Mucosa of descending colon (tissue), 3 donors: ENCODE data around the gene CDK5RAP2. TPM values are rescaled to one million over a fixed set of nuclear protein-coding genes. Genes with fewer than 3 reads are reported as not detected.
"Not testable (repeated sequence)": the region's sequence is repeated elsewhere in the genome, so short reads cannot be mapped to it uniquely, and the experiment has no call there.

Experiments
- ATAC-seq: fragments of 200-7000 bp; cut with Tn5 transposase; one replicate; pipeline ENCODE4 v1.9.1; 2020; ENCODE audit warnings: mild to moderate bottlenecking, moderate library complexity
- DNase-seq, 3 donors: peaks; one replicate each; pipeline ENCODE4 v3.0.0-alpha.2; 2020
- H3K36me3 ChIP-seq: fragments of 200-600 bp; one replicate; pipeline ENCODE4 v1.8.0; 2021; ENCODE audit warnings: low read depth, mild to moderate bottlenecking
- H3K4me1 ChIP-seq: fragments of 200-600 bp; one replicate; pipeline ENCODE4 v1.8.0; 2021; ENCODE audit warnings: low read depth, mild to moderate bottlenecking
- H3K4me3 ChIP-seq: fragments of 200-600 bp; one replicate; pipeline ENCODE4 v1.8.0; 2021; ENCODE audit warnings: mild to moderate bottlenecking
- H3K9me3 ChIP-seq: fragments of 200-600 bp; one replicate; pipeline ENCODE4 v1.8.0; 2021; ENCODE audit warnings: mild to moderate bottlenecking
- intact Hi-C, 2 donors: fragments of 100-400 bp; cut with DNase I in 1 of 2; cut with micrococcal nuclease in 1 of 2; formaldehyde crosslinking; loops; one replicate each; pipeline versions ENCODE4 v1.11.0 to v1.11.1; 2022; cut with DNase I, micrococcal nuclease
- total RNA-seq, 3 donors: library from RNA; stranded (reverse); fragmentation: NEBNext Ultra II Directional in 2 of 3; extraction: Animal tissue kit (Norgen Biotek cat#: 25700) in 2 of 3; gene quantifications; one replicate each; pipeline versions ENCODE4 v1.2.1 to v1.2.4, GENCODE V29; 2021 to 2023
- TF ChIP-seq, protein P1 (sequence below): fragments of 200-600 bp; IDR thresholded peaks from one replicate; pipeline ENCODE4 v1.8.0; 2022; ENCODE audit warnings: antibody characterized with exemption, mild to moderate bottlenecking
- donor health status: DM: no; HTN: no; CAD: no; lungs with moderate emphysema.
- donor health status: DM: no; HTN: no; CAD: no.
- donor health status: DM: no; HTN: yes; CAD: no.

The CDK5RAP2 gene
- total RNA-seq, 3 donors from 2014 or later: 27.0 to 62.4 (median 35.1) TPM

DNA sequence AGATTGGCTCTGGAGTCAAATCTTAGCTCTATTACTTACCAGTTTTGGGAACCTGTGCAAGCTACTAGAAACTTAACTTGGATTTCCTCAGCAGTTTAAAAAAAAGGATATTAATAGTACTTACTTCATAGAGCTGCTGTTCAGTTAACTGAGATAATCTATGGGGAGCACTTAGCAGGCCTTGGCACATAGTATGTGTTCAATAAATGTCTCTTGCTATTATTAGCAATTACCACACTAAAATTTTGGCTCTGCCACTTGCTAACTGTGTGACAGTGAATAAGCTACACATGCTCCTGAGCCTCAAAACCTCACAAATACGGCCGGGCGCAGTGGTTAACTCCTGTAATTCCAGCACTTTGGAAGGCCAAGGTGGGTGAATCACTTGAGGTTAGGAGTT is 55.9 kb downstream of the CDK5RAP2 start:
- H3K36me3 ChIP-seq: no peaks in the 10 kb centered on the region
- no peak overlapping the region for H3K4me3 ChIP-seq
- no peak for ATAC-seq
- intact Hi-C loops: no loop called here
- no peak for DNase-seq
- no peaks in the 10 kb centered on the region for H3K4me1 ChIP-seq
- H3K9me3 ChIP-seq: no peaks in the 10 kb centered on the region
- TF ChIP-seq, protein P1, sequence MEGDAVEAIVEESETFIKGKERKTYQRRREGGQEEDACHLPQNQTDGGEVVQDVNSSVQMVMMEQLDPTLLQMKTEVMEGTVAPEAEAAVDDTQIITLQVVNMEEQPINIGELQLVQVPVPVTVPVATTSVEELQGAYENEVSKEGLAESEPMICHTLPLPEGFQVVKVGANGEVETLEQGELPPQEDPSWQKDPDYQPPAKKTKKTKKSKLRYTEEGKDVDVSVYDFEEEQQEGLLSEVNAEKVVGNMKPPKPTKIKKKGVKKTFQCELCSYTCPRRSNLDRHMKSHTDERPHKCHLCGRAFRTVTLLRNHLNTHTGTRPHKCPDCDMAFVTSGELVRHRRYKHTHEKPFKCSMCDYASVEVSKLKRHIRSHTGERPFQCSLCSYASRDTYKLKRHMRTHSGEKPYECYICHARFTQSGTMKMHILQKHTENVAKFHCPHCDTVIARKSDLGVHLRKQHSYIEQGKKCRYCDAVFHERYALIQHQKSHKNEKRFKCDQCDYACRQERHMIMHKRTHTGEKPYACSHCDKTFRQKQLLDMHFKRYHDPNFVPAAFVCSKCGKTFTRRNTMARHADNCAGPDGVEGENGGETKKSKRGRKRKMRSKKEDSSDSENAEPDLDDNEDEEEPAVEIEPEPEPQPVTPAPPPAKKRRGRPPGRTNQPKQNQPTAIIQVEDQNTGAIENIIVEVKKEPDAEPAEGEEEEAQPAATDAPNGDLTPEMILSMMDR: no peak

DNA sequence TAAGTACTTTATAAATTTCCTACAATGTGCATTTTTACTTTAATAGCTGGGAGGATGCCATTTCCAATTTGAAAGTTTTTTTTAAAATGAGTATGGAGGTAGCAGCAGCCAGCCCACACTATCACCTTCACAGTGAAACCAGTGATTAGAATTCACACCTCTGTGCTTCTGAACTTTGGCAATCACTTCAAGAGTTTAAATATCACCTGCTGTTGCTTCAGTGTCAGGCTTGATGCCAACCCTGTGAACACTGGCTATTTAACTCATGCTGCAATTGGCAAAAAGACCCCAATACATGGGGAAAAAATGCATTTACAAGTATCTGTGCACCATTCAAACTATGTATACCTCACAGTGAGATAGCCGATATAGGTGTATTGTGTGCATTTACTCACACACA is 57.4 kb downstream of the CDK5RAP2 start:
- TF ChIP-seq, protein P1: no peak
- Histone ChIP-seq H3K9me3 (no peaks in the 10 kb centered on the region), H3K4me1 (no peaks in the 10 kb centered on the region), H3K36me3 (no peaks in the 10 kb centered on the region), H3K4me3 (no peak overlapping the region)
- intact Hi-C loops: loop anchor here in 1 of 2 donors (2.0 kb wide), 1 partner anchor 30 kb away; no protein-coding TSS in a partner anchor
- DNase-seq (no peak), ATAC-seq (no peak)

DNA sequence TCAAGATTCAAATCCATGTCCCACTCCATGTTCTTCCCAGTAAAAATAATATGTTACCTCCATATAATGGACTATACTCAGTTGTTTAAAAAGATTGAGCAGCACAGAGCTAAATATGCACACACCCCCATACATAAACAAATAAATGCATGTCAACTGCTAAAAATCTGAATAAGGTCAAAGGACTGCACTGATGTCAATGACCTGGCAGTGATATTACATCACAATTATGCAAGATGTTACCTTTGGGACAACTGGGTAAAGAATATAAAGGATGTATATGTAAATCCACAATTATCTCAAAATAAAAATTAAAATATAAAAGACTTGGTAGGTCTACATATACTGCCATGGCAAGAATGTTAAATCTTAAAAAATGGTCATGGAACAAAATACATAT is 57.9 kb downstream of the CDK5RAP2 start:
- DNase-seq (no peak), ATAC-seq (no peak)
- no peaks in the 10 kb centered on the region for H3K36me3 ChIP-seq
- TF ChIP-seq, protein P1: no peak
- no peaks in the 10 kb centered on the region for H3K9me3 ChIP-seq
- intact Hi-C loops: loop anchor here in 1 of 2 donors (2.0 kb wide), 1 partner anchor 29 kb away; no protein-coding TSS in a partner anchor
- H3K4me1 ChIP-seq: no peaks in the 10 kb centered on the region
- H3K4me3 ChIP-seq: no peak overlapping the region

DNA sequence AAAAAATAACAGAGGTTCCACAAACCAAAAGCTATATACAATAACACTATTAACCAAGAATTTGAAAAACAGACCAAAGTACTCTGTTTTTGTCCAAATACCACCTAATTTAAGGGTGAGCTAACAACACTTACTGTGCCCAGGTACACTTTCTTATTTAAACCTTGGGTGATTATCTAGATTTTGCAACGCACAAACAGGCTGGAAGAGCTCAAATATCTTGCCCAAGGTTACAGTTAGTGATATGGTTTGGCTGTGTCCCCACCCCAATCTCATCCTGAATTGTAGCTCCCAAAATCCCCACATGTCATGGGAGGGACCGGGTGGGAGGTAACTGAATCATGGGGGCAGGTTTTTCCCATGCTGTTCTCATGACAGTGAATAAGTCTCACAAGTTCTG is 58.9 kb downstream of the CDK5RAP2 start:
- Histone ChIP-seq H3K36me3 (no peaks in the 10 kb centered on the region), H3K4me3 (no peak overlapping the region), H3K4me1 (no peaks in the 10 kb centered on the region), H3K9me3 (no peaks in the 10 kb centered on the region)
- no peak for ATAC-seq
- TF ChIP-seq, protein P1: no peak
- DNase-seq: no peak
- intact Hi-C loops: no loop called here

DNA sequence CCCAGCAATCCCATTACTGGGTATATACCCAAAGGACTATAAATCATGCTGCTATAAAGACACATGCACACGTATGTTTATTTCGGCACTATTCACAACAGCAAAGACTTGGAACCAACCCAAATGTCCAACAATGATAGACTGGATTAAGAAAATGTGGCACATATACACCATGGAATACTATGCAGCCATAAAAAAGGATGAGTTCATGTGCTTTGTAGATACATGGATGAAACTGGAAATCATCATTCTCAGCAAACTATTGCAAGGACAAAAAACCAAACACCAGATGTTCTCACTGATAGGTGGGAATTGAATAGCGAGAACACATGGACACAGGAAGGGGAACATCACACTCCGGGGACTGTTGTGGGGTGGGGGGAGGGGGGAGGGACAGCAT is 64.0 kb downstream of the CDK5RAP2 start:
- H3K9me3 ChIP-seq, H3K4me1 ChIP-seq, DNase-seq, ATAC-seq, H3K36me3 ChIP-seq, intact Hi-C loops, H3K4me3 ChIP-seq: not testable (repeated sequence)

DNA sequence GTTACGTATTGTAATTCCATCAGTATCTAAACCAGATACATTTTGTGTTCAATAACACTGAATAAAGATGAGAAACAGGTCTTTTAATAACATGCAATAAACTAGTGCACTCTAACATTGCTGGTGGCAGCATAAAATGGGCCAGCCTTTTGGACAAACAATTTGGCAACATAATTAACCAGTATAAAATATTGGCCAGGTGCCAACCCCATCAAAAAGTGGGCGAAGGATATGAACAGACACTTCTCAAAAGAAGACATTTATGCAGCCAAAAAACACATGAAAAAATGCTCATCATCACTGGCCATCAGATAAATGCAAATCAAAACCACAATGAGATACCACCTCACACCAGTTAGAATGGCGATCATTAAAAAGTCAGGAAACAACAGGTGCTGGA is 64.5 kb downstream of the CDK5RAP2 start:
- H3K9me3 ChIP-seq, intact Hi-C loops, H3K4me1 ChIP-seq, H3K36me3 ChIP-seq, ATAC-seq, DNase-seq, H3K4me3 ChIP-seq: not testable (repeated sequence)

DNA sequence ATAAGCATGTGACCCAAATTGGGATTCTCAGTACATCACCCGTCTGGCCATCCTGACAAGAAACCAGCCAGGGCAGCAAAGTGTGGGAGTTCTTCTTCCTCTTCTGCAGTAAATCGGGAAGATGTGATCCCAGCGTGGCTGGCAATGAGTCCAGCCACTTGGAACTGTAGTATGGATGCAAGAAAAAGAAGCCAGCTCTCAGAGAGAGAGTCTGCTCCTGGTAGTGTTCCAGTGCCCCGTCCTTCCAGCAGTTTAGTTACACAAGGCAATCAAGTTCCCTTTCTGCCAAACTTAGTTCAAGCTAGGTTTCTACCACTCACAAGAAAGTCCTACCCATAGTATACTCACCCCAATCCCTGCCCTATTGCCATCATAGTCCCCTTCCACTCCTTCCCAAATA is 65.6 kb downstream of the CDK5RAP2 start:
- Histone ChIP-seq H3K36me3 (no peaks in the 10 kb centered on the region), H3K4me3 (no peak overlapping the region), H3K4me1 (no peaks in the 10 kb centered on the region), H3K9me3 (no peaks in the 10 kb centered on the region)
- ATAC-seq (no peak), DNase-seq (no peak)
- TF ChIP-seq, protein P1: no peak
- intact Hi-C loops: no loop called here
